ENCODE measurements around the gene IL17RD.
A peak's percentile ranks its signal among the peaks of the same experiment; 100 is the strongest.

IL17RD gene

DNA sequence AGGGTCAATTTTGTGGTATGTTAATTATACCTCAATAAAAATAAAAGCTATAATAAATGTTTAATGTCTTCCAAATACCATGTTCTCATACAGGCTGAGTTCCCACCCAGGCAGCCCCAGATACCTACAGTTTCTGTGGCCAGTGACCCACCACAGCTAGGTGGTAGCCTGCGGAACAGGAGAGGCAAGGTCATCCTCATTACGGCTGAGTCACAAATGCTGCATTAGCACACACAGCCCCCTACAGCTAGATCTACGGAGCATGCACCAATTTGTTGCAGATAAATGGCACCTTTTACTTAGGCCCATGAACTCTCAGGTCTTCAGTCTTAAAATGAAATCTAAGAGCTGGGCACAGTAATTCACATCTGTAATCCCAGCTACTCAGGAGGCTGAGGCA lies 99.6 kb downstream of the IL17RD start:
- H3K4me3 ChIP-seq (ENCODE audit: low read depth, low read length): no peak overlapping the region
- H3K9ac ChIP-seq (ENCODE audit: low read depth, low read length): no peak overlapping the region
- H3K36me3 ChIP-seq (ENCODE audit: control insufficient read depth, insufficient read depth, low read length): no peaks in the 10 kb centered on the region
- no peaks in the 10 kb centered on the region for H3K27me3 ChIP-seq (ENCODE audit: control insufficient read depth, insufficient read depth, low read length)
- H3K9me3 ChIP-seq (ENCODE audit: control insufficient read depth, insufficient read depth, low read length): no peaks in the 10 kb centered on the region
- H3K27ac ChIP-seq (ENCODE audit: low read depth, low read length): no peak overlapping the region
- H3K4me1 ChIP-seq (ENCODE audit: control insufficient read depth, insufficient read depth, low read length): peaks cover 22% of the 10 kb centered on the region

DNA sequence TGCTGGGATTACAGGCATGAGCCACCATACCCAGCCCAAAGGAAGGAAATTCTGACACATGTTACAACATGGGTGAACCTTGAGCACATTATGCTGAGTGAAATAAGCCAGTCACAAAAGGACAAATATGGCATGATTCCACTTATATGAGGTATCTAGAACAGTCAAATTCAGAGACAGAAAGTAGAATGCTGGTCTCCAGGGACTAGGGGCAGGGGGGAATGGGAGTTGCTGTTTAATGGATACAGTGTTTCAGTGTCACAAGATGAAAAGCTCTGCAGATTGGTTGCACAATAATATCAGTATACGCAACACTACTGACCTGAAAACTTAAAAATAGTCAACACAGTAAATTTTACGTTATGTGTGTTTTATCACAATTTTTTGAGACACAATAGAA lies 100.6 kb downstream of the IL17RD start:
- no peaks in the 10 kb centered on the region for H3K36me3 ChIP-seq (ENCODE audit: control insufficient read depth, insufficient read depth, low read length)
- H3K9me3 ChIP-seq (ENCODE audit: control insufficient read depth, insufficient read depth, low read length): no peaks in the 10 kb centered on the region
- no peak overlapping the region for H3K4me3 ChIP-seq (ENCODE audit: low read depth, low read length)
- no peaks in the 10 kb centered on the region for H3K27me3 ChIP-seq (ENCODE audit: control insufficient read depth, insufficient read depth, low read length)
- H3K27ac ChIP-seq (ENCODE audit: low read depth, low read length): no peak overlapping the region
- peaks cover 23% of the 10 kb centered on the region for H3K4me1 ChIP-seq (ENCODE audit: control insufficient read depth, insufficient read depth, low read length)
- no peak overlapping the region for H3K9ac ChIP-seq (ENCODE audit: low read depth, low read length)

DNA sequence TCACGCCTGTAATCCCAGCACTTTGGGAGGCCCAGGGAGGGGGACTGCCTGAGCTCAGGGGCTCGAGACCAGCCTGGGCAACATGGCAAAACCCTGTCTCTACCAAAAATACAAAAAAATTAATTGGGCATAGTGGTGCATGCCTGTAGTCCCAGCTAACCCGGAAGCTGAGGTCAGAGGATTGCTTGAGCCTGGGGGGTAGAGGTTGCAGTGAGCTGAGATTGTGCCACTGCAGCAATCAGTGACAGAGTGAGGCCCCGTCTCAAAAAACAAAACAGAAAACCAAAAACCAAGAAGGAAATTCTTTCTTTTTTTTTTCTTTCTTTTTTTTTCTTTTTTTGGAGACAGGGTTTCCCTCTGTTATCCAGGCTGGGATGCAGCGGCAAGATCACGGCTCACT lies 101.2 kb downstream of the IL17RD start:
- Histone ChIP-seq H3K9me3 (ENCODE audit: control insufficient read depth, insufficient read depth, low read length) (no peaks in the 10 kb centered on the region), H3K27me3 (ENCODE audit: control insufficient read depth, insufficient read depth, low read length) (no peaks in the 10 kb centered on the region), H3K9ac (ENCODE audit: low read depth, low read length) (no peak overlapping the region), H3K4me3 (ENCODE audit: low read depth, low read length) (no peak overlapping the region), H3K36me3 (ENCODE audit: control insufficient read depth, insufficient read depth, low read length) (no peaks in the 10 kb centered on the region), H3K27ac (ENCODE audit: low read depth, low read length) (no peak overlapping the region), H3K4me1 (ENCODE audit: control insufficient read depth, insufficient read depth, low read length) (peaks cover 23% of the 10 kb centered on the region)

DNA sequence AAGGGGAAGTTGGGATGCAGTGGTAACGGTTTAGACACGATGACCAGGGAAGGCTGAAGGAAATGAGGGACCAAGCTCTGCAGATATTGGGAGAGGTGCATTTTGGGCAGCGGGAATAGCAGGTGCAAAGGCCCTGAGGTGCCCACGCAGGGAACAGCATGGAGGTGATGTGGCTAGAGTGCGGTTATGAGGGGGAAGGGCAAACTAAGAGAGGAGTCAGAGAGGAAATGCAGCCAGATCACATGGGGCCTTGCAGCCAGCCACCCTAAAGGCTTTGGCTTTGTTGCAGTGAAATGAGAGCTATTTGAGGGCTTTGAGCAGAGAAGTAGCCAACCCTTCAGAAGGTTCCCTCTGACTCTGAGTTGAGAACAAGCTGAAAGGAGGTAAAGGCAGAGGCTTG lies 102.1 kb downstream of the IL17RD start:
- Histone ChIP-seq H3K27ac (ENCODE audit: low read depth, low read length) (no peak overlapping the region), H3K4me1 (ENCODE audit: control insufficient read depth, insufficient read depth, low read length) (peaks cover 23% of the 10 kb centered on the region), H3K9ac (ENCODE audit: low read depth, low read length) (no peak overlapping the region), H3K27me3 (ENCODE audit: control insufficient read depth, insufficient read depth, low read length) (no peaks in the 10 kb centered on the region), H3K36me3 (ENCODE audit: control insufficient read depth, insufficient read depth, low read length) (no peaks in the 10 kb centered on the region), H3K9me3 (ENCODE audit: control insufficient read depth, insufficient read depth, low read length) (no peaks in the 10 kb centered on the region), H3K4me3 (ENCODE audit: low read depth, low read length) (no peak overlapping the region)

DNA sequence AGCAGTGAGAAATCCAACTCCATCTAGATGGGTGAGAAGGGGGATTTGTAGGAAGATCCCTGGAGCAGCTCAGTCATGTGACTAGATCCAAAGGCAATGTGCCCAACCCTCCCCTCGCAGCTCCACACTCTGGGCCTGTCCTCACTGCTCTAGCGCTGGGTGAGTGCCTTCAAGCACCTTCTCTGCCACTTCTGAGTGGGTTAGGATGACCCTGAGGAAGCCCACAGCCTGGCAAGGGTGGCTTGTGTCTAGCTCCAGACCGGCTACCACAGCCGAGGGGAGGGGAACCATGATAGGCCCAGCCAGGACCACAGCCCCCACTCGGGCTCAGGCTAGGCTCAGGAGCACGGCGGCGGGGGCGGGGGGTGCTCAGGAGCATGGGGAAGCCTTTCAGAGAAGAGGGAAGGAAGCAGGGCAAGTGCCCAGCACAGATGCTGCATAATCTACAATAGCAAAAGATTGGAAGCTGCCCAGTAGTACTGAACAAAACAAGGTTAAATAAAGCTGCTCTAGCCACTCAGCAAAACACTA lies 103.0 kb downstream of the IL17RD start:
- Histone ChIP-seq H3K27ac (ENCODE audit: low read depth, low read length) (peak overlapping the region; percentile 54), H3K9me3 (ENCODE audit: control insufficient read depth, insufficient read depth, low read length) (no peaks in the 10 kb centered on the region), H3K4me3 (ENCODE audit: low read depth, low read length) (no peak overlapping the region), H3K4me1 (ENCODE audit: control insufficient read depth, insufficient read depth, low read length) (peaks cover 23% of the 10 kb centered on the region), H3K27me3 (ENCODE audit: control insufficient read depth, insufficient read depth, low read length) (no peaks in the 10 kb centered on the region), H3K9ac (ENCODE audit: low read depth, low read length) (no peak overlapping the region), H3K36me3 (ENCODE audit: control insufficient read depth, insufficient read depth, low read length) (no peaks in the 10 kb centered on the region)

DNA sequence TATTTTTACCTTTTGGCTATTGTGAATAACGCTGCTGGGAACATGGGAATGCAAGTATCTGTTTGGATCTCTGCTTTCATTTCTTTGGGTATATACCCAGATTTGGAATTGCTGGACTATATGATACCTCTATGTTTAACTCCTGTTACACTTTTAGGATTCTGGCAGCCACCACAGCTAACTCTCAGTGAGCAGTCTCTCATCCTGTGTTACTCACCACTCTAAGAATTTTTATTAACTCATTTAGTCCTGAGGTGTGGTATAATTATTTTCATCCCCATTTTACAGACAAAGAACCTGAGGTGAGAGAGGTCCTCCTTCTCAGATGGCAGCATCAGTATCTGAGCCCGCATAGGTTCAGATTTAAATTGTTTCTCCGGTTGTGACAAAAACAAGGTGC lies 103.6 kb downstream of the IL17RD start:
- peak overlapping the region; percentile 54 for H3K27ac ChIP-seq (ENCODE audit: low read depth, low read length)
- H3K4me1 ChIP-seq (ENCODE audit: control insufficient read depth, insufficient read depth, low read length): peaks cover 23% of the 10 kb centered on the region
- H3K36me3 ChIP-seq (ENCODE audit: control insufficient read depth, insufficient read depth, low read length): no peaks in the 10 kb centered on the region
- no peaks in the 10 kb centered on the region for H3K27me3 ChIP-seq (ENCODE audit: control insufficient read depth, insufficient read depth, low read length)
- no peak overlapping the region for H3K9ac ChIP-seq (ENCODE audit: low read depth, low read length)
- no peak overlapping the region for H3K4me3 ChIP-seq (ENCODE audit: low read depth, low read length)
- no peaks in the 10 kb centered on the region for H3K9me3 ChIP-seq (ENCODE audit: control insufficient read depth, insufficient read depth, low read length)

DNA sequence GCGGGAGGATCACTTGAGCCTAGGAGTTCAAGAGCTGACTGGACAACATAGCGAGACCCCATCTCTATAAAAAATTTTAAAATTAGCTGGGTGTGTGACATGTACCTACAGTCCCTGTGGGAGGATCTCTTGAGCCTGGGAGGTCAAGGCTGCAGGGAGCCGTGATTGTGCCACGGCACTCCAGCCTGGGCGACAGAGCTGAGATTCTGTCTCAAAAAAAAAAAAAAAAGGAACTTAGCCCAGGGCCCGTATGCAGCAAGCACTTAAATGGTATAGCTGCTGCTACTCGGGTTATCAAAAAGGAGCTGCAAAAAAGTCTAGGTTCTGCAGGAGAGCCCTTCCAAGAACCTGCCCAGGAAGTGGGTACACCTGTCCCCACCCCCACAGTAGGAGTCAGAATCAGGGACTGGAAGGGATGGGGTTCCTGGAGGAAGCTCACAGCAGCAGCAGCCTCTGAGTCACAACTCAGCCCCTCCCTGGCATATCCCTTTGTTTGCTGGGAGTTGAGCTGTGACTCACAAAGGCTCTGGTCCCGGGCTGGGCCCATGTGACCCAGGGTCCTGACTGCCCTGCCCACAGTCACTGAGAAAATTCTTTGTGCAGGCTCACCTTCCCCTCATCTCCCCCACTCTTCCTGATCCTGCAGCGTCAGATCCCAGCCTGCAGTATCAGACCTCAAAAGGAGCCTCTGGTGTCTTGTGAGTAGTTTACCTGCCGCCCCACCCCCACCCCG lies 104.9 kb downstream of the IL17RD start, which contains the start of gene SPATA12:
SPATA12 (plus strand) TSS at position 576 of the 733 bp plus-strand sequence. CDS start 13,031 bp downstream, outside the sequence.
- no peaks in the 10 kb centered on the region for H3K27me3 ChIP-seq (ENCODE audit: control insufficient read depth, insufficient read depth, low read length)
- peak within 1 kb of the TSS; percentile 56 for H3K9ac ChIP-seq (ENCODE audit: low read depth, low read length)
- no peaks in the 10 kb centered on the region for H3K36me3 ChIP-seq (ENCODE audit: control insufficient read depth, insufficient read depth, low read length)
- H3K27ac ChIP-seq (ENCODE audit: low read depth, low read length): peak within 1 kb of the TSS; percentile 72
- no peaks in the 10 kb centered on the region for H3K9me3 ChIP-seq (ENCODE audit: control insufficient read depth, insufficient read depth, low read length)
- H3K4me3 ChIP-seq (ENCODE audit: low read depth, low read length): 0 out of 2 replicates have a peak within 1 kb of the TSS, but pooled peaks have one; percentile 4
- H3K4me1 ChIP-seq (ENCODE audit: control insufficient read depth, insufficient read depth, low read length): peaks cover 18% of the 10 kb centered on the region

DNA sequence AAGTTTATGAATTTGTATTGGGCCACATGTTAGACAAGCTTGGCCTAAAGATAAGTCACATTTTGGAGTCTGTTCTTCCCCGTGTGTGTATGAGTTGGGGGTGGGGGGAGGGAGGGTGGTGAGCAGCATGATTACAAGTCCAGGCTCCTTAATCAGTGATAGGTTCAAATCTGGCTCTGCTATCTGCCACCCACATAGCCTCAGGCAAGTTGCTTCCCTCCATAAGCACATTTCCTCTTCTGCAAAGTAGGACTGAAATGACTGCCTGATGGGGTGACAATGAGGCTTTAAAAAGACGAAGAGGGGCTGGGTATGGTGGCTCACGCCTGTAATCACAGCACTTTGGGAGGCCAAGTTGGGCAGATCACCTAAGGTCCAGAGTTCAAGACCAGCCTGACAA lies 105.7 kb downstream of the IL17RD start:
- no peak overlapping the region for H3K27ac ChIP-seq (ENCODE audit: low read depth, low read length)
- H3K36me3 ChIP-seq (ENCODE audit: control insufficient read depth, insufficient read depth, low read length): no peaks in the 10 kb centered on the region
- H3K27me3 ChIP-seq (ENCODE audit: control insufficient read depth, insufficient read depth, low read length): no peaks in the 10 kb centered on the region
- no peak overlapping the region for H3K4me3 ChIP-seq (ENCODE audit: low read depth, low read length)
- H3K9ac ChIP-seq (ENCODE audit: low read depth, low read length): no peak overlapping the region
- peaks cover 18% of the 10 kb centered on the region for H3K4me1 ChIP-seq (ENCODE audit: control insufficient read depth, insufficient read depth, low read length)
- no peaks in the 10 kb centered on the region for H3K9me3 ChIP-seq (ENCODE audit: control insufficient read depth, insufficient read depth, low read length)

DNA sequence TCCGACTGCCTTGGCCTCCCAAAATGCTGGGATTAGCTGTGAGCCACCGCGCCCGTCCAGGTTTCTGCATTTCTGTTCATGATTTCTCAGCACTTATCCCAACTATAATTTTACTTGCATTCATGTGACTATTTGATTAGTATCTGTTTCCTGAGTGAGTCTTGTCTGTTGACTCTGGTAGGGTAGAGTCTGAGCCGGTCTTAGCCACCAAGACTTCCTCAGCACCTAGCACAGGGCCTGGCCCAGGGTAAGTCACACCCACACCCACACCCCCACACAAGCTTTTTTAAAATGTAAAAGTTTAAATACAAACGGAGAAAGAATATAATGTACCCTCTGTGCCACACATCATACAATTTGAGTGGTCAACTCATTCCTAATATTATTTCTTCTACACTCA lies 107.8 kb downstream of the IL17RD start:
- H3K36me3 ChIP-seq (ENCODE audit: control insufficient read depth, insufficient read depth, low read length): no peaks in the 10 kb centered on the region

DNA sequence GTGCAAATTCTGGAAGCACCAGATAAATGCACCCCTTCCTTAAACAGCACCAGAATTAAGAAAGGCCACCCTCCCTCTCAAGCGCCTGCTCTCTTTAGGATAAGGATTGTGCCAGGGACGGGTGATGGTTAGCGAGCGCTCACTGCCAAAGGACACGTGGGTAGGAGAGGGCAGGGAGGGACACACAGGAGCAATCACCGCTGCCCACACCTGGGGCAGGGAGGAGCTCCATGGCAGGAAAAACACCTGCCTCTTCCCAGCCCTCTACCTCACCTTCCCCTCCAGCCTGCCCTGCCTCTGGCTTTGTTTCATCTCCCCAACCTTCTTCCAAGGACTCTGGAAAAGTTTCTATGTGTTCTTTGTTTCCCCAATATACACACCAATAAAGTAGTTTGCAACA lies 112.0 kb downstream of the IL17RD start:
- H3K4me3 ChIP-seq (ENCODE audit: low read depth, low read length): no peak overlapping the region
- no peaks in the 10 kb centered on the region for H3K9me3 ChIP-seq (ENCODE audit: control insufficient read depth, insufficient read depth, low read length)
- H3K4me1 ChIP-seq (ENCODE audit: control insufficient read depth, insufficient read depth, low read length): no peaks in the 10 kb centered on the region
- no peak overlapping the region for H3K27ac ChIP-seq (ENCODE audit: low read depth, low read length)
- no peak overlapping the region for H3K9ac ChIP-seq (ENCODE audit: low read depth, low read length)
- no peaks in the 10 kb centered on the region for H3K27me3 ChIP-seq (ENCODE audit: control insufficient read depth, insufficient read depth, low read length)
- H3K36me3 ChIP-seq (ENCODE audit: control insufficient read depth, insufficient read depth, low read length): no peaks in the 10 kb centered on the region

More for the DNA sequence above, 107.8 kb downstream of the IL17RD start:
- Histone ChIP-seq H3K9me3 (ENCODE audit: control insufficient read depth, insufficient read depth, low read length) (no peaks in the 10 kb centered on the region), H3K4me3 (ENCODE audit: low read depth, low read length) (no peak overlapping the region), H3K27ac (ENCODE audit: low read depth, low read length) (no peak overlapping the region), H3K27me3 (ENCODE audit: control insufficient read depth, insufficient read depth, low read length) (no peaks in the 10 kb centered on the region), H3K4me1 (ENCODE audit: control insufficient read depth, insufficient read depth, low read length) (peaks cover 14% of the 10 kb centered on the region), H3K9ac (ENCODE audit: low read depth, low read length) (no peak overlapping the region)

DNA sequence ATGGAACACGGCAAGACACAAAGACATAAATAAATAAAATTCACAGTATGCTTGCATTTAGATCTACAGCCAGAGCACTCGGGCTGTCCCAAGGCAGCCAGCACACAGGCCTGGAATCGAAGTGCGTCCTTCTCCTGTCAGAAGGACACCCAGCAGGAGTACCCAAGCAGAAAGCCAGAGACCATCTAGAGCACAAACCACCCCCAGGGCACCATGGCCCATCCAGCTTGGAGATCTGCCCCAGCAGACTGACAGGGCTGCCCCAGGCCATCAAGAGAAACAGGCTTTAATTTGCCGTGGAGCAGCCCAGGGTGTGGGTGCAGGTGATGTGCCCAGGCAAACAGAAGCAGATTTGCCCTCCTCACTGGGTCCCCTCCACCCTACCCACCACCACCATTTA lies 112.5 kb downstream of the IL17RD start:
- Histone ChIP-seq H3K36me3 (ENCODE audit: control insufficient read depth, insufficient read depth, low read length) (no peaks in the 10 kb centered on the region), H3K27ac (ENCODE audit: low read depth, low read length) (no peak overlapping the region), H3K27me3 (ENCODE audit: control insufficient read depth, insufficient read depth, low read length) (no peaks in the 10 kb centered on the region), H3K4me3 (ENCODE audit: low read depth, low read length) (no peak overlapping the region), H3K9me3 (ENCODE audit: control insufficient read depth, insufficient read depth, low read length) (no peaks in the 10 kb centered on the region), H3K9ac (ENCODE audit: low read depth, low read length) (no peak overlapping the region), H3K4me1 (ENCODE audit: control insufficient read depth, insufficient read depth, low read length) (no peaks in the 10 kb centered on the region)

All from HUES48 (cell line).